ENCODE measurements around the gene GPR108. TPM values are rescaled to one million over a fixed set of nuclear protein-coding genes. Genes with fewer than 3 reads are reported as not detected.

GPR108 gene
- total RNA-seq, 4 donors from 2014 or later = 38.2 to 61.7 (median 48.2) TPM

DNA sequence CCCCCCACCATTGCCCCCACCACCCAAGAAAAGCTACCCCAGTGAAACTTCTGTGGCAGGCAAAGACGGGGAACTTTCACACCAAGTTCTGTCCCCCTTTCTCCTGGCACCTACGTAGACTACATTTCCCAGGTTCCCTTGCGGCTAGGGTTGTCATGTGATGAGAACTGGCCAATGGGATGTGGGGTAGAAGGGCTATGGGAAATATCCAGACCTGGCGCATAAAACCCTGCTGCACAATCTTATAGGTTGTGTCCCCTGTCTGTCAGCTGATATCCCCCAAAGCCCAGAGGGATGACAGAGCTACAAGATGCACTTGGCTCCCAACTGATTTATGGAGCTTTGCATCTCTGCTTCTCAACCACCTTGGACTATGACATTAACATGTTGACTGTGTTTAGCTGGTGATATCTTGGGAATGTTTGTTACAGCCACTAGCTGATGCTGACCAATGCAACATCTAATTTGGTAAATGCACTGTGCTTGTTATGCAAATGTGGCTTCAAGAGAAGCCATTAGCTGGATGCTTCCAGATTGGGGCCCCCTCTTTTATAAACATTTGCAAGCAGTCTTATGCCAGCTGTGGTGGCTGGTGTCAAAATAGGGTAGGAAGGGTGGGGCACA, 23.8 kb upstream of the GPR108 start:
- TF ChIP-seq POLR2A (IDR thresholded peaks at IDR 0.05; ENCODE audit: low read depth) (no peak), EP300 (IDR thresholded peaks at IDR 0.05) (no peak), POLR2AphosphoS5 (IDR thresholded peaks at IDR 0.05) (no peak)
- TF ChIP-seq, protein P1, sequence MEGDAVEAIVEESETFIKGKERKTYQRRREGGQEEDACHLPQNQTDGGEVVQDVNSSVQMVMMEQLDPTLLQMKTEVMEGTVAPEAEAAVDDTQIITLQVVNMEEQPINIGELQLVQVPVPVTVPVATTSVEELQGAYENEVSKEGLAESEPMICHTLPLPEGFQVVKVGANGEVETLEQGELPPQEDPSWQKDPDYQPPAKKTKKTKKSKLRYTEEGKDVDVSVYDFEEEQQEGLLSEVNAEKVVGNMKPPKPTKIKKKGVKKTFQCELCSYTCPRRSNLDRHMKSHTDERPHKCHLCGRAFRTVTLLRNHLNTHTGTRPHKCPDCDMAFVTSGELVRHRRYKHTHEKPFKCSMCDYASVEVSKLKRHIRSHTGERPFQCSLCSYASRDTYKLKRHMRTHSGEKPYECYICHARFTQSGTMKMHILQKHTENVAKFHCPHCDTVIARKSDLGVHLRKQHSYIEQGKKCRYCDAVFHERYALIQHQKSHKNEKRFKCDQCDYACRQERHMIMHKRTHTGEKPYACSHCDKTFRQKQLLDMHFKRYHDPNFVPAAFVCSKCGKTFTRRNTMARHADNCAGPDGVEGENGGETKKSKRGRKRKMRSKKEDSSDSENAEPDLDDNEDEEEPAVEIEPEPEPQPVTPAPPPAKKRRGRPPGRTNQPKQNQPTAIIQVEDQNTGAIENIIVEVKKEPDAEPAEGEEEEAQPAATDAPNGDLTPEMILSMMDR (IDR thresholded peaks at IDR 0.05) = no peak
- no peak for DNase-seq (ENCODE audit: extremely low spot score)
- Histone ChIP-seq H3K36me3 (no peaks in the 10 kb centered on the region), H3K9me3 (no peaks in the 10 kb centered on the region), H3K27me3 (peaks cover 0 to 45% (median 2%) of the 10 kb centered on the region in 4 donors), H3K4me3 (no peak overlapping the region), H3K4me1 (peaks cover 3 to 5% (median 4%) of the 10 kb centered on the region in 4 donors), H3K27ac (replicated peaks in 1 of 4) (no peak overlapping the region)
- 86% methylated on average over 4 of the region's 4 CpGs for WGBS
- intact Hi-C loops (cut with DNase I) = no loop called here

GRCh38 chr19:6760606-6761005, 23.2 kb upstream of the GPR108 start:
- DNase-seq (ENCODE audit: extremely low spot score) = no peak
- Histone ChIP-seq H3K27me3 (peaks cover 0 to 39% (median 0%) of the 10 kb centered on the region in 4 donors), H3K27ac (replicated peaks in 1 of 4) (no peak overlapping the region), H3K9me3 (no peaks in the 10 kb centered on the region), H3K4me1 (no peaks in the 10 kb centered on the region), H3K4me3 (no peak overlapping the region), H3K36me3 (no peaks in the 10 kb centered on the region)
- intact Hi-C loops (cut with DNase I) = no loop called here
- WGBS = 91% methylated on average over 12 of the region's 17 CpGs
- no peak for TF ChIP-seq EP300 (IDR thresholded peaks at IDR 0.05)

DNA sequence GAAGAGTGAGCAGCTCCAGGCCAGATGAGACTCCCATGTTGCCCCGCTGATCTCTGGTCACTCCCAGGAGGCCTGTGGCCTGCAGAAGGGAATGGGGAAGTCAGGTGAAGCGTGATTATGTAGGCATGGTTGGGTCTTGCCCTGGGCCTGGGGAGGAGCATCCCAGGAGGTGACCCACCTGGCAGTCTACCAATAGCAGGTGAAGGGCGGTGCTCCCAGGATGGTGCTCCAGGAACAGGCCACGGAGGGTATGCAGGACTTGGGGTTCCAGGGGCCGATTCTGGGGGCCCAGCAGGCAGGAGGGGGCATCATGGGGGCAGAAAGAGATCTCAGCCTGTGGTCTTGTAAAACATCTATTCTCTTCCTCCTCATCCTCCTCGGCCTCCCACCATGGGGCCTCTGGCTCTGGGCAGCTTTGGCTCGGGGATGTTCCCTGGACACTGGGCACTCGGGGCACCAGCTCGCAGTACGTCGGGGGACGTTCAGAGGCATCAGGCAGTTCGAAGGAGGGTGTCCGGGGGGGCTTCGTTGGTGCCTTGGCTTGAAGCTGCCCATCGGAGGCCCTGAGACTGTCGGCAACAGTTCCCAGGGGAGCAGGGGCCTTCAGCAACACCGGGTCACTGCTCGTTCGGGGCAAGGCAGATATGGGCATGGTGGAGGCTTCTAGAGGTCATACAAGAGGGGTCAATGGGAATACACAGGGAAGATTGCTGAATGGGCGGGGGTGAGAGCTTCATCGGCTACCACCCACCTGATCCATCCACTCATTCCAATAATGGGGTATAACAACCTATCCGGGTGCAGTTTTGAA, 17.5 kb upstream of the GPR108 start:
- H3K9me3 ChIP-seq = no peaks in the 10 kb centered on the region
- H3K36me3 ChIP-seq = peaks cover 20 to 29% (median 27%) of the 10 kb centered on the region in 4 donors
- H3K27ac ChIP-seq (replicated peaks in 1 of 4) = no peak overlapping the region
- H3K4me1 ChIP-seq = peaks cover 11 to 20% (median 15%) of the 10 kb centered on the region in 4 donors
- DNase-seq (ENCODE audit: extremely low spot score) = no peak
- H3K27me3 ChIP-seq = no peaks in the 10 kb centered on the region
- TF ChIP-seq POLR2A (IDR thresholded peaks at IDR 0.05; ENCODE audit: low read depth) = no peak
- no peak for TF ChIP-seq POLR2AphosphoS5 (IDR thresholded peaks at IDR 0.05)
- TF ChIP-seq, protein P1 (IDR thresholded peaks at IDR 0.05) = no peak
- TF ChIP-seq EP300 (IDR thresholded peaks at IDR 0.05) = no peak
- no peak overlapping the region for H3K4me3 ChIP-seq
- intact Hi-C loops (cut with DNase I) = loop anchor here (5.0 kb wide), 1 partner anchor 238 kb away; no protein-coding TSS in a partner anchor
- 95% methylated on average over 22 of the region's 23 CpGs for WGBS

DNA sequence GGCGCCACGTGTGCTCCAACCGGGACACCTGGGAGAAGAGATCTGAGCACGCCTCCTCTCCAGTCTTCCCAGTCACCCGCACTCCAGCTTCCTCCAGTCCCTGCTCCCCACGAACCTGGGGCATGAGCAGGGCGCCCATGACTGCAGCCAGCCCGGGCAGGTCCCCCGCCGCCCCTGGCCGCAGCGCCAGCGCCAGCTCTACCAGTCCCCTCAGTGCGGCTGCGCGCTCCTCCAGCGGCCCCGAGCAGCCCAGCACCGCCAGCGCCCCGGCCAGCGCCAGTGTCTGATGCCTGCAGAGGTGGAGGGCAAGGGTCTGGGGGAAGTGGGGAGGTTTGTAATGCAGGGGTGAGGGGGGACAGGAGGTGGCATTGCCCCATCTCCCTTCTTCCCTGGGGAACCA, 16.8 kb upstream of the GPR108 start:
- no peaks in the 10 kb centered on the region for H3K9me3 ChIP-seq

GRCh38 chr19:6753178-6754031, 16.0 kb upstream of the GPR108 start:
- TF ChIP-seq EP300 (IDR thresholded peaks at IDR 0.05) (no peak), POLR2AphosphoS5 (IDR thresholded peaks at IDR 0.05) (peak; percentile 61 to 68), POLR2A (IDR thresholded peaks at IDR 0.05; ENCODE audit: low read depth) (no peak)
- TF ChIP-seq, protein P1 (IDR thresholded peaks at IDR 0.05) = peak; percentile 57 to 61 (median 59)
- Histone ChIP-seq H3K27me3 (no peaks in the 10 kb centered on the region), H3K27ac (replicated peaks in 1 of 4) (peak overlapping the region; percentile 69 to 80 (median 74)), H3K9me3 (no peaks in the 10 kb centered on the region), H3K4me3 (peak overlapping the region; percentile 46 to 60 (median 48)), H3K4me1 (peaks cover 11 to 25% (median 19%) of the 10 kb centered on the region in 4 donors), H3K36me3 (peaks cover 32 to 44% (median 42%) of the 10 kb centered on the region in 4 donors)
- 4% methylated on average over 20 of the region's 50 CpGs for WGBS
- intact Hi-C loops (cut with DNase I) = loop anchor here (5.0 kb wide), 1 partner anchor 236 kb away; no protein-coding TSS in a partner anchor
- DNase-seq (ENCODE audit: extremely low spot score) = peak; percentile 96

More for the DNA sequence above, 16.8 kb upstream of the GPR108 start:
- H3K27me3 ChIP-seq = no peaks in the 10 kb centered on the region
- WGBS = 97% methylated on average over 10 of the region's 22 CpGs
- H3K36me3 ChIP-seq = peaks cover 27 to 36% (median 35%) of the 10 kb centered on the region in 4 donors
- intact Hi-C loops (cut with DNase I) = loop anchor here (5.0 kb wide), 1 partner anchor 237 kb away; no protein-coding TSS in a partner anchor
- no peak for TF ChIP-seq EP300 (IDR thresholded peaks at IDR 0.05)
- peak overlapping the region in 1 of 4 donors; percentile 60 for H3K4me3 ChIP-seq
- peak overlapping the region in 2 of 4 donors; percentile 73 to 76 for H3K27ac ChIP-seq (replicated peaks in 1 of 4)
- DNase-seq (ENCODE audit: extremely low spot score) = no peak
- H3K4me1 ChIP-seq = peaks cover 11 to 22% (median 17%) of the 10 kb centered on the region in 4 donors
